ENCODE results near the gene OLR1.
"Not testable (repeated sequence)": the region's sequence is repeated elsewhere in the genome, so short reads cannot be mapped to it uniquely, and the experiment has no call there.

GRCh38 chr12:10186958-10187357 is 15.0 kb upstream of the OLR1 start:
- TF ChIP-seq FOXK2 (IDR thresholded peaks at IDR 0.05); TARDBP (IDR thresholded peaks at IDR 0.05); SP1 (IDR thresholded peaks at IDR 0.05); PKNOX1 (IDR thresholded peaks at IDR 0.05); HDGF (IDR thresholded peaks at IDR 0.05; ENCODE audit: borderline replicate concordance); SUZ12 (IDR thresholded peaks at IDR 0.05); FOXM1 (IDR thresholded peaks at IDR 0.05; ENCODE audit: borderline replicate concordance); ELF4 (IDR thresholded peaks at IDR 0.05): not testable (repeated sequence)

All from HEK293T (cell line).